ENCODE data around the gene LRSAM1.
A peak's percentile ranks its signal among the peaks of the same experiment; 100 is the strongest.

LRSAM1 gene

GRCh38 chr9:127497656-127498290 lies 46.5 kb downstream of the LRSAM1 start:
- DNase-seq (ENCODE audit: low read depth in 2 of 2) = no peak

- DNase-seq (ENCODE audit: low read depth in 2 of 2) = no peak
These were observed 47.0 kb downstream of the LRSAM1 start for GRCh38 chr9:127498298-127498697.

- DNase-seq (ENCODE audit: low read depth in 2 of 2) = no peak
These were observed 49.1 kb downstream of the LRSAM1 start for GRCh38 chr9:127500399-127500798.

GRCh38 chr9:127500862-127501261 lies 49.6 kb downstream of the LRSAM1 start:
- DNase-seq (ENCODE audit: low read depth in 2 of 2) = no peak

GRCh38 chr9:127501821-127502343 lies 50.6 kb downstream of the LRSAM1 start:
- DNase-seq (ENCODE audit: low read depth in 2 of 2) = no peak

GRCh38 chr9:127502706-127503378 lies 51.5 kb downstream of the LRSAM1 start:
- no peak for DNase-seq (ENCODE audit: low read depth in 2 of 2)

GRCh38 chr9:127503379-127503921 lies 52.1 kb downstream of the LRSAM1 start:
- DNase-seq (ENCODE audit: low read depth in 2 of 2) = no peak

- DNase-seq (ENCODE audit: low read depth in 2 of 2) = peak; percentile 59 to 66
These were observed 52.9 kb downstream of the LRSAM1 start for GRCh38 chr9:127503947-127504886.

- DNase-seq (ENCODE audit: low read depth in 2 of 2) = no peak
These were observed 53.6 kb downstream of the LRSAM1 start for GRCh38 chr9:127504887-127505251.

GRCh38 chr9:127505396-127506116 lies 54.2 kb downstream of the LRSAM1 start:
- no peak for DNase-seq (ENCODE audit: low read depth in 2 of 2)

GRCh38 chr9:127506117-127506813 lies 55.0 kb downstream of the LRSAM1 start:
- DNase-seq (ENCODE audit: low read depth in 2 of 2) = no peak

GRCh38 chr9:127506814-127507750 lies 55.8 kb downstream of the LRSAM1 start:
- DNase-seq (ENCODE audit: low read depth in 2 of 2) = no peak

- no peak for DNase-seq (ENCODE audit: low read depth in 2 of 2)
These were observed 56.7 kb downstream of the LRSAM1 start for GRCh38 chr9:127507751-127508648.

GRCh38 chr9:127508901-127509260 lies 57.6 kb downstream of the LRSAM1 start:
- no peak for DNase-seq (ENCODE audit: low read depth in 2 of 2)

- no peak for DNase-seq (ENCODE audit: low read depth in 2 of 2)
These were observed 58.1 kb downstream of the LRSAM1 start for GRCh38 chr9:127509261-127509954.

GRCh38 chr9:127509955-127510299 lies 58.6 kb downstream of the LRSAM1 start:
- DNase-seq (ENCODE audit: low read depth in 2 of 2) = no peak

- no peak for DNase-seq (ENCODE audit: low read depth in 2 of 2)
These were observed 63.2 kb downstream of the LRSAM1 start for GRCh38 chr9:127514468-127514867.
